ENCODE measurements around the gene POLD2. TPM values are rescaled to one million over a fixed set of nuclear protein-coding genes. Genes with fewer than 3 reads are reported as not detected.

Gene POLD2
- total RNA-seq, 4 donors from 2014 or later, result 33.9 to 87.9 (median 71.0) TPM

- peaks cover 0 to 41% (median 7%) of the 10 kb centered on the region in 4 donors for H3K4me1 ChIP-seq
- WGBS, 2 donors, result 76 to 79% methylated on average over 9 of the region's 9 CpGs
These were observed 26.1 kb downstream of the POLD2 start for GRCh38 chr7:44097064-44097932.

GRCh38 chr7:44096326-44096881, 26.9 kb downstream of the POLD2 start:
- Histone ChIP-seq H3K4me1 (peaks cover 0 to 32% (median 4%) of the 10 kb centered on the region in 4 donors), H3K27ac (no peak overlapping the region)

More at GRCh38 chr7:44097064-44097932, 26.1 kb downstream of the POLD2 start:
- Histone ChIP-seq H3K27me3 (no peaks in the 10 kb centered on the region), H3K27ac (no peak overlapping the region), H3K9me3 (no peaks in the 10 kb centered on the region), H3K4me3 (no peak overlapping the region), H3K36me3 (no peaks in the 10 kb centered on the region)
- DNase-seq (ENCODE audit: low spot score in 2 of 2), result no peak
- no peak for TF ChIP-seq POLR2A (IDR thresholded peaks at IDR 0.05)
- TF ChIP-seq CTCF (IDR thresholded peaks at IDR 0.05), result no peak
- TF ChIP-seq EP300 (IDR thresholded peaks at IDR 0.05), result no peak

DNA sequence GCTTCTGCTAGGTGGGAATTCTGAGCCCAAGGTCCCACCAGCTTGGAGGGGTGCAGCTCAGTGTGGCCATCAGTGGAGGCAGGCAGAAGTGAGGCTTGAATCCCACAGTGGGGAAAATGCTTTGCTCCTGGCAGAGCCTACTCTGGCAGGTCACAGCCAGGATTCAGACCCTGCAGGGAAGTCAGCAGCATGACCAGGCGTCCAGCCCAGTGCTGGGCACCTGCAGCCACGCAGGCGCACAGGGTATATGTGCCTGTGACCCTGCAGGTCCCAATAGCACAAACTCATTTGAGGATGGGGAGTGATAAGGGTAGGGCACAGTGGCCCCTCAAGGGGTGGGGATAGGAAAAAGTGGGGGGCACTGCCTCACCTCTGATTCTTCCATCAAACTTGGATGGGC, 27.6 kb downstream of the POLD2 start:
- peak overlapping the region in 1 of 4 donors; percentile 55 for H3K27ac ChIP-seq
- H3K36me3 ChIP-seq, result no peaks in the 10 kb centered on the region
- peaks cover 0 to 25% (median 4%) of the 10 kb centered on the region in 4 donors for H3K4me1 ChIP-seq
- H3K9me3 ChIP-seq, result no peaks in the 10 kb centered on the region
- DNase-seq (ENCODE audit: low spot score in 2 of 2), result no peak
- no peak for TF ChIP-seq CTCF (IDR thresholded peaks at IDR 0.05)
- TF ChIP-seq EP300 (IDR thresholded peaks at IDR 0.05), result no peak
- no peak for TF ChIP-seq POLR2A (IDR thresholded peaks at IDR 0.05)
- 97 to 100% methylated on average over 3 of the region's 3 CpGs for WGBS, 2 donors
- no peak overlapping the region for H3K4me3 ChIP-seq
- H3K27me3 ChIP-seq, result no peaks in the 10 kb centered on the region

More at GRCh38 chr7:44096326-44096881, 26.9 kb downstream of the POLD2 start:
- no peaks in the 10 kb centered on the region for H3K36me3 ChIP-seq
- H3K27me3 ChIP-seq, result no peaks in the 10 kb centered on the region
- no peak for DNase-seq (ENCODE audit: low spot score in 2 of 2)
- no peak overlapping the region for H3K4me3 ChIP-seq
- WGBS, 2 donors, result 83 to 86% methylated on average over 7 to 8 of the region's 8 CpGs
- no peaks in the 10 kb centered on the region for H3K9me3 ChIP-seq
- TF ChIP-seq EP300 (IDR thresholded peaks at IDR 0.05), result no peak
- TF ChIP-seq POLR2A (IDR thresholded peaks at IDR 0.05), result no peak

GRCh38 chr7:44094883-44095592, 28.3 kb downstream of the POLD2 start:
- 37 to 42% methylated on average over 2 of the region's 2 CpGs for WGBS, 2 donors
- no peak for DNase-seq (ENCODE audit: low spot score in 2 of 2)
- no peak overlapping the region for H3K4me3 ChIP-seq
- H3K4me1 ChIP-seq, result peaks cover 0 to 23% (median 4%) of the 10 kb centered on the region in 4 donors
- no peaks in the 10 kb centered on the region for H3K27me3 ChIP-seq
- TF ChIP-seq POLR2A (IDR thresholded peaks at IDR 0.05), result no peak
- TF ChIP-seq EP300 (IDR thresholded peaks at IDR 0.05), result no peak
- TF ChIP-seq CTCF (IDR thresholded peaks at IDR 0.05), result no peak
- H3K9me3 ChIP-seq, result no peaks in the 10 kb centered on the region
- no peaks in the 10 kb centered on the region for H3K36me3 ChIP-seq
- peak overlapping the region in 2 of 4 donors; percentile 22 to 55 for H3K27ac ChIP-seq

GRCh38 chr7:44094365-44094764, 29.0 kb downstream of the POLD2 start:
- 45 to 62% methylated on average over 2 of the region's 2 CpGs for WGBS, 2 donors
- peak overlapping the region in 2 of 4 donors; percentile 22 to 55 for H3K27ac ChIP-seq
- peaks cover 0 to 29% (median 4%) of the 10 kb centered on the region in 4 donors for H3K4me1 ChIP-seq
- TF ChIP-seq CTCF (IDR thresholded peaks at IDR 0.05), result no peak
- no peaks in the 10 kb centered on the region for H3K27me3 ChIP-seq
- no peaks in the 10 kb centered on the region for H3K9me3 ChIP-seq
- no peak overlapping the region for H3K4me3 ChIP-seq
- DNase-seq (ENCODE audit: low spot score in 2 of 2), result no peak
- H3K36me3 ChIP-seq, result no peaks in the 10 kb centered on the region
